A549 treated with AZD9567 at 1 μM for 4 hours (cell line): ENCODE measurements around the gene SAMD4B. TPM values are rescaled to one million over a fixed set of nuclear protein-coding genes. Genes with fewer than 3 reads are reported as not detected.

Experiments
- total RNA-seq: library from RNA; stranded (reverse); fragments of 200-300 nt; extraction: Qiagen RNA extraction; gene quantifications from 5 replicates; pipeline ENCODE4 v1.2.3, GENCODE V29; 2022; ENCODE audit not compliant: insufficient read depth

SAMD4B gene, protein sequence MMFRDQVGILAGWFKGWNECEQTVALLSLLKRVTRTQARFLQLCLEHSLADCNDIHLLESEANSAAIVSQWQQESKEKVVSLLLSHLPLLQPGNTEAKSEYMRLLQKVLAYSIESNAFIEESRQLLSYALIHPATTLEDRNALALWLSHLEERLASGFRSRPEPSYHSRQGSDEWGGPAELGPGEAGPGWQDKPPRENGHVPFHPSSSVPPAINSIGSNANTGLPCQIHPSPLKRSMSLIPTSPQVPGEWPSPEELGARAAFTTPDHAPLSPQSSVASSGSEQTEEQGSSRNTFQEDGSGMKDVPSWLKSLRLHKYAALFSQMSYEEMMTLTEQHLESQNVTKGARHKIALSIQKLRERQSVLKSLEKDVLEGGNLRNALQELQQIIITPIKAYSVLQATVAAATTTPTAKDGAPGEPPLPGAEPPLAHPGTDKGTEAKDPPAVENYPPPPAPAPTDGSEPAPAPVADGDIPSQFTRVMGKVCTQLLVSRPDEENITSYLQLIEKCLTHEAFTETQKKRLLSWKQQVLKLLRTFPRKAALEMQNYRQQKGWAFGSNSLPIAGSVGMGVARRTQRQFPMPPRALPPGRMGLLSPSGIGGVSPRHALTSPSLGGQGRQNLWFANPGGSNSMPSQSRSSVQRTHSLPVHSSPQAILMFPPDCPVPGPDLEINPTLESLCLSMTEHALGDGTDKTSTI
- 115 to 174 TPM (median 166 TPM) in 5 replicates for total RNA-seq

GRCh38 chr19:39341719-39342604 lies at the start of gene SAMD4B:
SAMD4B (plus strand) TSS chr19:39342421; CDS start chr19:39356894, 14,473 bp downstream.

DNA sequence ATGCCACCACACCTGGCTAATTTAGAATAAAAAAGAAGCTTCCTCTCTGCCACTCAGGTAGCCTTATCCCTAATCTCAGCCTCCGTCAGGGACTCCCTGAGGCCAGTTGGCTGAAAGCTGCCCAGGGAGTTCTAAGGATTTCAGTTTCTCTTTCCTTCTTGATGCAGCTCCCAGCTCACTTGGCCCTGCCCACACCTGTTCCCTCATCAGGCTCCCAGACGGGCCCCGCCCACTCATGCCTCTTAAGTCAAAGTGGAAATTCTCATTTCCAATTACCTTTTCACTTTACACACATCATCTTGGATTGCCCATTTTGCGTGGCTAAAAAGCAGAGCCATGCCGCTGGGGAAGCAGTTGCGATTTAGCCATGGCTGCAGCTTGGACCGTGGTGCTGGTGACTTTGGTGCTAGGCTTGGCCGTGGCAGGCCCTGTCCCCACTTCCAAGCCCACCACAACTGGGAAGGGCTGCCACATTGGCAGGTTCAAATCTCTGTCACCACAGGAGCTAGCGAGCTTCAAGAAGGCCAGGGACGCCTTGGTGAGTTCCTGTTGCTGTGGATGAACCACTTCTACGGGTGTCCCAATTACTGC lies 46.1 kb upstream of the SAMD4B start, which contains the start of gene IFNL1:
Gene IFNL1 (plus strand): TSS at position 353 of the 591 bp plus-strand sequence. CDS start 15 bp downstream, at position 368.

GRCh38 chr19:39390751-39391437 lies 48.7 kb downstream of the SAMD4B start, which contains the start of the genes MED29 and PAF1:
MED29 (plus strand) TSS chr19:39391378; CDS start chr19:39391423, 45 bp downstream.
PAF1 (minus strand) TSS chr19:39391106; CDS start chr19:39390864, 242 bp downstream.

DNA sequence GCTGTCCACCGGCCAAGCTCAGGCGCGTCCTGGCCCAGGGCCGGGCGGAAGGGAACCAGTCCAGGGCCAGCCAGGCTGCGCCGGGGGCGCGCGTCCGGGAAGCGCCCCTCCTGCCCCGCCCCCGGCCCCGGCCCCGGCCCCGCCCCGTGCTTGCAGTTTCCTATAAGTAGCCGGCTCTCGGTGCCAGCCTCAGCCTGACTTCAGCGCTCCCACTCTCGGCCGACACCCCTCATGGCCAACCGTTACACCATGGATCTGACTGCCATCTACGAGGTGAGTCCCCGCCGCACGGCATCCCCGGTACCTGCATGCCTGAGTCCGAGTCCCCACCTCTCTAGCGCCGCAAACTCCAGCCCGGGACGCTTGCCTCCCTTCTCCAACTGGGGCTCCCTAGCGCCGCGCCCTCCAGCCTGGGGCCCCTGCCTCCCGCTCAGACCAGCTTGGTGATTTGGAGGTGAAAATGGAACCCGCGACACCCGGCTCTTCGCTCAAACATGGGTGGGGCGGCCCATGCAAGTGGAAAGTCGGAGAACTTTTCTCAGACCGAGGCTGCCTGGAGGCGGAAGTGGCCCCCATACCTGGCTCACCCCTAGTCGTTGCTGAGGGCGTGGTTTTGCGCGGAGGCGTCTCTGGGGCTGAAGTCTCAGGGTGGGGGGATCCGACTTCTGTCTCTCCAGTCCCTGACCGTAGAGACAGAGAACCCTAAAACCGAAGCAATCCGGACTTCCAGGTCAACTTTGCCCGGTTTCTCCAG lies 64.6 kb downstream of the SAMD4B start, which contains the start of gene ZFP36:
Gene ZFP36 (plus strand): TSS at position 192 of the 754 bp plus-strand sequence. CDS start 58 bp downstream, at position 250.

GRCh38 chr19:39412100-39412866 lies 70.1 kb downstream of the SAMD4B start, which contains the start of gene PLEKHG2:
PLEKHG2 (plus strand) TSS chr19:39412669; CDS start chr19:39414087, 1,418 bp downstream.

Other genes with a start within 250 kb of the SAMD4B start
- 88.0 to 108 TPM (median 104 TPM) in 5 replicates for gene PAK4, start 216.6 kb upstream of the SAMD4B start, total RNA-seq
- 1.3 to 2.1 TPM (median 1.4 TPM) in 5 replicates for gene NCCRP1, start 145.5 kb upstream of the SAMD4B start, total RNA-seq
- not detected in 5 replicates for gene SYCN, start 138.2 kb upstream of the SAMD4B start, total RNA-seq
- not detected in 5 replicates for gene IFNL3, start 97.4 kb upstream of the SAMD4B start, total RNA-seq
- 0.06 TPM in 1 of 5 replicates, not detected in the others for gene IFNL4, start 93.6 kb upstream of the SAMD4B start, total RNA-seq
- gene IFNL2, start 74.0 kb upstream of the SAMD4B start, total RNA-seq, result not detected in 5 replicates
- gene IFNL1, start 46.0 kb upstream of the SAMD4B start, total RNA-seq, result 0.13 to 0.16 TPM in 2 of 5 replicates, not detected in the others
- gene LRFN1, start 21.6 kb upstream of the SAMD4B start, total RNA-seq, result 5.9 to 10.7 TPM (median 8.9 TPM) in 5 replicates
- gene GMFG, start 6.4 kb upstream of the SAMD4B start, total RNA-seq, result 0.45 to 0.82 TPM (median 0.62 TPM) in 3 of 5 replicates, not detected in the others
- gene PAF1, start 48.7 kb downstream of the SAMD4B start, total RNA-seq, result 72.0 to 80.3 TPM (median 72.6 TPM) in 5 replicates
- gene MED29, start 49.0 kb downstream of the SAMD4B start, total RNA-seq, result 73.8 to 80.0 TPM (median 75.8 TPM) in 5 replicates
- gene ZFP36, start 64.4 kb downstream of the SAMD4B start, total RNA-seq, result 166 to 245 TPM (median 209 TPM) in 5 replicates
- gene PLEKHG2, start 70.2 kb downstream of the SAMD4B start, total RNA-seq, result 49.0 to 86.4 TPM (median 78.5 TPM) in 5 replicates
- 5,938 to 7,845 TPM (median 7,337 TPM) in 5 replicates for gene RPS16, start 93.5 kb downstream of the SAMD4B start, total RNA-seq
- gene SUPT5H, start 103.2 kb downstream of the SAMD4B start, total RNA-seq, result 143 to 205 TPM (median 186 TPM) in 5 replicates
- gene TIMM50, start 138.4 kb downstream of the SAMD4B start, total RNA-seq, result 179 to 235 TPM (median 217 TPM) in 5 replicates
- gene DLL3, start 156.5 kb downstream of the SAMD4B start, total RNA-seq, result 3.6 to 11.6 TPM (median 10.2 TPM) in 5 replicates
- gene SELENOV, start 172.7 kb downstream of the SAMD4B start, total RNA-seq, result not detected in 5 replicates
- gene EID2B, start 190.4 kb downstream of the SAMD4B start, total RNA-seq, result 8.2 to 12.8 TPM (median 8.7 TPM) in 5 replicates
- 32.5 to 48.7 TPM (median 45.4 TPM) in 5 replicates for gene EID2, start 197.7 kb downstream of the SAMD4B start, total RNA-seq